Neural crest cell (in vitro differentiated cells): ENCODE measurements around the gene EGFR. TPM values are rescaled to one million over a fixed set of nuclear protein-coding genes. Genes with fewer than 3 reads are reported as not detected.
A peak's percentile ranks its signal among the peaks of the same experiment; 100 is the strongest.

Experiments
- DNase-seq: peaks from one replicate; pipeline ENCODE4 v3.0.0; 2021; ENCODE audit warnings: low read depth, mixed read lengths, low spot score
- H3K27ac Mint-ChIP-seq: one replicate; pipeline ENCODE4 v1.8.0; 2021; ENCODE audit warnings: mild to moderate bottlenecking, mixed read lengths; ENCODE audit not compliant: unreplicated experiment
- H3K27me3 Mint-ChIP-seq: 2 replicates; pipeline ENCODE4 v1.8.0; 2021; ENCODE audit warnings: low read depth, mild to moderate bottlenecking, mixed read lengths
- H3K36me3 Mint-ChIP-seq: 2 replicates; pipeline ENCODE4 v1.8.0; 2021; ENCODE audit warnings: low read depth, mild to moderate bottlenecking, mixed read lengths
- H3K4me1 Mint-ChIP-seq: 2 replicates; pipeline ENCODE4 v1.8.0; 2021; ENCODE audit warnings: mixed read lengths
- H3K4me3 Mint-ChIP-seq: one replicate; pipeline ENCODE4 v1.8.0; 2021; ENCODE audit warnings: mild to moderate bottlenecking, mixed read lengths
- H3K9me3 Mint-ChIP-seq: 2 replicates; pipeline ENCODE4 v1.8.0; 2021; ENCODE audit warnings: mixed read lengths
- total RNA-seq: library from RNA; stranded (reverse); gene quantifications from 2 replicates; pipeline ENCODE4 v1.2.1, GENCODE V29; 2021
- TF ChIP-seq, protein P1 (sequence below): fragments of 200-600 bp; sonication (generic); conservative IDR thresholded peaks from 2 replicates; pipeline ENCODE4 v1.5.0; 2021; ENCODE audit warnings: antibody characterized with exemption, mild to moderate bottlenecking

EGFR gene
- total RNA-seq, 1 donor from 2014 or later, result 2.3 TPM

- Mint-ChIP-seq H3K9me3 (no peaks in the 10 kb centered on the region), H3K4me1 (peaks cover 56% of the 10 kb centered on the region), H3K4me3 (peak overlapping the region; percentile 8), H3K27me3 (no peaks in the 10 kb centered on the region), H3K27ac (no peak overlapping the region), H3K36me3 (no peaks in the 10 kb centered on the region)
- TF ChIP-seq, protein P1, sequence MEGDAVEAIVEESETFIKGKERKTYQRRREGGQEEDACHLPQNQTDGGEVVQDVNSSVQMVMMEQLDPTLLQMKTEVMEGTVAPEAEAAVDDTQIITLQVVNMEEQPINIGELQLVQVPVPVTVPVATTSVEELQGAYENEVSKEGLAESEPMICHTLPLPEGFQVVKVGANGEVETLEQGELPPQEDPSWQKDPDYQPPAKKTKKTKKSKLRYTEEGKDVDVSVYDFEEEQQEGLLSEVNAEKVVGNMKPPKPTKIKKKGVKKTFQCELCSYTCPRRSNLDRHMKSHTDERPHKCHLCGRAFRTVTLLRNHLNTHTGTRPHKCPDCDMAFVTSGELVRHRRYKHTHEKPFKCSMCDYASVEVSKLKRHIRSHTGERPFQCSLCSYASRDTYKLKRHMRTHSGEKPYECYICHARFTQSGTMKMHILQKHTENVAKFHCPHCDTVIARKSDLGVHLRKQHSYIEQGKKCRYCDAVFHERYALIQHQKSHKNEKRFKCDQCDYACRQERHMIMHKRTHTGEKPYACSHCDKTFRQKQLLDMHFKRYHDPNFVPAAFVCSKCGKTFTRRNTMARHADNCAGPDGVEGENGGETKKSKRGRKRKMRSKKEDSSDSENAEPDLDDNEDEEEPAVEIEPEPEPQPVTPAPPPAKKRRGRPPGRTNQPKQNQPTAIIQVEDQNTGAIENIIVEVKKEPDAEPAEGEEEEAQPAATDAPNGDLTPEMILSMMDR, result no peak
- DNase-seq, result no peak
Measured at GRCh38 chr7:55177068-55177530, 158.3 kb downstream of the EGFR start.

DNA sequence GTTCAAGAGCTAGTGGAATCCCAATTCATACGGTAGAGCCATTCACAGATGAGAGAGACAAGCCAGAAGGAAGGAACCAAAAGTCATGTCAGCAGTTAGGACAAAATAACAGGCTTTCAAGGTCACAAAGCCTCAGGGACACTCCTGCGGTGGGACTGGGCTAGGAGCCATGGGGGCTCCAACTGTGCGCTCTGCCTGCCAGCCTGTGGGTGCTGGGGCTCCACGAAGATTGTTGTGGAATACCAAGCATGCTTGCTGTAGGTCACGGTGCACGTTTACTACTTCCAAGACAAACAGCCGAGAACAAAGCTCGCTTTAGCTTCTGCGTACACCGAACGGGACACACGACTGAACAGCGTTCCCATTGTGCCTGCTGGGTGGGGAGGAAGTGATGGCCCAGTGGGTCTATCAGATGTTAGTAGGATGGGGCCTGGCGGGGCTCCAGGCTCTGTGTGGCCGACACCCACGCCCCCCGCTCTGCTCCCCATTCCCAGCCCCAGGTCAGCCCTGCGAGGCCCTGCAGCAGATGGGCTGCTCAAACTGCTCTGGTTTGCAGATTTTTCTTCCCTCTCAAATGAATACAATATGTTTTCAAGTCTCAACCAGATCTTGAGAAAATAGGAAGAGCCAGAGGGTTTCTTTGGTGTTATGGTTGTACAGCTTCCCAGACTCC is 158.9 kb downstream of the EGFR start:
- no peaks in the 10 kb centered on the region for H3K27me3 Mint-ChIP-seq
- no peaks in the 10 kb centered on the region for H3K9me3 Mint-ChIP-seq
- no peaks in the 10 kb centered on the region for H3K36me3 Mint-ChIP-seq
- H3K27ac Mint-ChIP-seq, result peak overlapping the region; percentile 76
- H3K4me1 Mint-ChIP-seq, result peaks cover 56% of the 10 kb centered on the region
- TF ChIP-seq, protein P1, result no peak
- DNase-seq, result peak; percentile 14
- peak overlapping the region; percentile 45 for H3K4me3 Mint-ChIP-seq

DNA sequence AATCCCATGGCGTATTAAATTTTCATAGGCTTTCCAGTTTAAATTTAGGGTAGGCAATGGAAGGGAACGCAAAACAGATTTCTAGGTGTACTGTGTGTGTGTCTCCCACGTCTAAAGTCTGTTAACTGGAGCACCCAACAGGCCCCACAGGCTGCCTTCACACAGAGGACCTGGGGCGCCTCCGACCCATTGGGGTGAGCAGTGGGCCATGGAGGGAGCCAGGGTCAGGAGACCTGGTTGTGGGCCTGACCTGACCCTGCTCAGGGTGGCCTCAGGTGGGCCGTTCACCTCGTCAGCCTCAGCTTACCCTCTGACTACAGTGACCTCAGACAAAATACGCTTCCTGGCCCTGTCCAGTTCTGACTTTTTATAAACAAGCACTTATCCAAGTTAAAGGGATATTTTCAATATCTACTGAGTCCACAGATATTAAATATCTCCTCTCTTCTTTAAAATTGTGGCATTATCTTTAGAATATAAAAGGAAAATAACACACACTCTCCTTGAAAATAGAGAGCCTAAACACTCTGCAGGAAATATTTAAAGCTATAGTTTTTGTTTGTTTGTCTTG is 159.6 kb downstream of the EGFR start:
- Mint-ChIP-seq H3K4me3 (no peak overlapping the region), H3K27me3 (no peaks in the 10 kb centered on the region), H3K9me3 (no peaks in the 10 kb centered on the region), H3K4me1 (peaks cover 56% of the 10 kb centered on the region), H3K36me3 (no peaks in the 10 kb centered on the region), H3K27ac (peak overlapping the region; percentile 51)
- DNase-seq, result no peak
- TF ChIP-seq, protein P1, result no peak

GRCh38 chr7:55178863-55179773 is 160.3 kb downstream of the EGFR start:
- H3K4me1 Mint-ChIP-seq, result peaks cover 56% of the 10 kb centered on the region
- no peak for DNase-seq
- H3K36me3 Mint-ChIP-seq, result no peaks in the 10 kb centered on the region
- TF ChIP-seq, protein P1, result no peak
- H3K9me3 Mint-ChIP-seq, result no peaks in the 10 kb centered on the region
- no peak overlapping the region for H3K27ac Mint-ChIP-seq
- H3K4me3 Mint-ChIP-seq, result no peak overlapping the region
- H3K27me3 Mint-ChIP-seq, result no peaks in the 10 kb centered on the region

DNA sequence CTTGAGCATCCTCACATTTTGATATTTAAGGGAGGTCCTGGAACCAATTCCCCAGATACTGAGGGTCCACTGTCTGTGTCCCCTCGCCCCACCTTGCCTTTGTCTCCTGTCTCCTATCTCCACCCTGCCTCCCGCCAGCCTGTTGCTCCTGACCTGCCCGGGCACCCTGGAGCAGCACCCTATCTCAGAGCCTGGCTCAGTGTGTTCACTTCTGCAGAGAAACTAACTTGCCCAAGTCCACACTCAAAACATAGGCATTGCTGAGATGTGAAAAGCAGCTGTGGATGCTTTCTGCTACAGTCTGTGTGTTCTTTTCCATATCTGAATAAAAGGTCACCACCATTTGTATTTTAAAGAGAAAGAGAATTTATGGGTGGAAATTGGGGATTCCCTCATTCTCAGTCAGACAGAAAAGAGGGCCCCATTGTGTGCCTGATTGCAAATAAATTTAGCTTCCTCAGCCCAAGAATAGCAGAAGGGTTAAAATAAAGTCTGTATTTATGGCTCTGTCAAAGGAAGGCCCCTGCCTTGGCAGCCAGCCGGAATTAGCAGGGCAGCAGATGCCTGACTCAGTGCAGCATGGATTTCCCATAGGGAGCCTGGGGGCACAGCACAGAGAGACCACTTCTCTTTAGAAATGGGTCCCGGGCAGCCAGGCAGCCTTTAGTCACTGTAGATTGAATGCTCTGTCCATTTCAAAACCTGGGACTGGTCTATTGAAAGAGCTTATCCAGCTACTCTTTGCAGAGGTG is 161.3 kb downstream of the EGFR start:
- TF ChIP-seq, protein P1, result no peak
- no peak overlapping the region for H3K27ac Mint-ChIP-seq
- H3K36me3 Mint-ChIP-seq, result no peaks in the 10 kb centered on the region
- DNase-seq, result no peak
- H3K9me3 Mint-ChIP-seq, result no peaks in the 10 kb centered on the region
- no peak overlapping the region for H3K4me3 Mint-ChIP-seq
- H3K4me1 Mint-ChIP-seq, result peaks cover 53% of the 10 kb centered on the region
- H3K27me3 Mint-ChIP-seq, result no peaks in the 10 kb centered on the region
